ENCODE measurements around the gene HTR4.

DNA sequence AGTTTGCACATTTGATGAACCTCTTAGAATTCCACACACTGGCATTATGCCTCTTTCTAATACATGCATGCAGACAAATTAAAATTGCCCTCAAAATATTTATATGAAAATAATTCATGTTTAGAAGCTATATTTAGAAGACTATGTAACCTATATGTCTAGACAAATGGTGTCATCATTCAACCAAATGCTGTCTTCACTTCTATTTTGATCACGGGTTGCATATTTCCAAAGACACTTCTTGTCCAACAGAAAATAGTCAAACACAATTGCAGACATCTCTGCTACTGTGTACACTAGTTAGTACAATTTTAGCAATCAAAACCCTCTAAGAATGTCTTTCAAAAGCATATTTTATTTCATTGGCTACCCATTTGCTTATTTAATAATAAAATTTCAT is 156.6 kb downstream of the HTR4 start:
- TF ChIP-seq, protein P1, sequence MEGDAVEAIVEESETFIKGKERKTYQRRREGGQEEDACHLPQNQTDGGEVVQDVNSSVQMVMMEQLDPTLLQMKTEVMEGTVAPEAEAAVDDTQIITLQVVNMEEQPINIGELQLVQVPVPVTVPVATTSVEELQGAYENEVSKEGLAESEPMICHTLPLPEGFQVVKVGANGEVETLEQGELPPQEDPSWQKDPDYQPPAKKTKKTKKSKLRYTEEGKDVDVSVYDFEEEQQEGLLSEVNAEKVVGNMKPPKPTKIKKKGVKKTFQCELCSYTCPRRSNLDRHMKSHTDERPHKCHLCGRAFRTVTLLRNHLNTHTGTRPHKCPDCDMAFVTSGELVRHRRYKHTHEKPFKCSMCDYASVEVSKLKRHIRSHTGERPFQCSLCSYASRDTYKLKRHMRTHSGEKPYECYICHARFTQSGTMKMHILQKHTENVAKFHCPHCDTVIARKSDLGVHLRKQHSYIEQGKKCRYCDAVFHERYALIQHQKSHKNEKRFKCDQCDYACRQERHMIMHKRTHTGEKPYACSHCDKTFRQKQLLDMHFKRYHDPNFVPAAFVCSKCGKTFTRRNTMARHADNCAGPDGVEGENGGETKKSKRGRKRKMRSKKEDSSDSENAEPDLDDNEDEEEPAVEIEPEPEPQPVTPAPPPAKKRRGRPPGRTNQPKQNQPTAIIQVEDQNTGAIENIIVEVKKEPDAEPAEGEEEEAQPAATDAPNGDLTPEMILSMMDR (IDR thresholded peaks at IDR 0.05) = no peak
- TF ChIP-seq EZH2phosphoT487 (IDR thresholded peaks at IDR 0.05) (no peak), EZH2 (IDR thresholded peaks at IDR 0.05) (no peak)

Measured in neural progenitor cell (in vitro differentiated cells).